ENCODE data around the gene PCYT1B. TPM values are rescaled to one million over a fixed set of nuclear protein-coding genes. Genes with fewer than 3 reads are reported as not detected.
A peak's percentile ranks its signal among the peaks of the same experiment; 100 is the strongest.

Gene PCYT1B
- total and polyA plus RNA-seq, 3 donors from 2014 or later = 15.5 to 24.0 (median 23.9) TPM

DNA sequence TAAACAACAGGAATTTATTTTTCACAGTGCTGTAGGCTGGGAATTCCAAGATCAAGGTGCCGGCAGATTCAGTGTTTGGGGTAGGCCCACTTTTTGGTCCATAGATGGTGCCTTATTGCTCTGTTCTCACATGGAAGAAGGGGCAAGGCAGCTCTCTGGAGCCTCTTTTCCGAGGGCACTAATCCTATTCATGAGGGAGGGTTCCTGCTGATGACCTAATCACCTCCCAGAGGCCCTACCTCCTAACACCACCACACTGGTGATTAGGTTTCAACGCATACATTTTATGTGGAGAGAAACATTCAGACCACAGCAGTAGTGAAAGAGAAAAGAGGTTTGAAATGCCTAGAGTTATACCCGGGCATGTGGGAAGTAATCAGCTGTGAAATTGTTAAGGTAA lies 45.2 kb upstream of the PCYT1B start:
- no peak overlapping the region for H3K27ac ChIP-seq
- no peak for DNase-seq
- no peaks in the 10 kb centered on the region for H3K36me3 ChIP-seq (ENCODE audit: low read depth, missing control alignments)
- no peak overlapping the region for H3K4me3 ChIP-seq
- intact Hi-C loops (cut with DNase I; ENCODE audit: low total_unique reads) = no loop called here
- TF ChIP-seq POLR2A (IDR thresholded peaks at IDR 0.05) (no peak), CTCF (IDR thresholded peaks at IDR 0.05) (no peak)
- 64 to 72% methylated on average over 4 of the region's 4 CpGs for WGBS, 2 donors
- H3K9me3 ChIP-seq = no peaks in the 10 kb centered on the region
- no peaks in the 10 kb centered on the region for H3K27me3 ChIP-seq
- H3K4me1 ChIP-seq = no peaks in the 10 kb centered on the region

- no peak for DNase-seq
- Histone ChIP-seq H3K36me3 (ENCODE audit: low read depth, missing control alignments) (no peaks in the 10 kb centered on the region), H3K27me3 (no peaks in the 10 kb centered on the region), H3K9me3 (no peaks in the 10 kb centered on the region), H3K4me1 (no peaks in the 10 kb centered on the region), H3K27ac (no peak overlapping the region), H3K4me3 (no peak overlapping the region)
- 85 to 89% methylated on average over 2 of the region's 2 CpGs for WGBS, 2 donors
- TF ChIP-seq POLR2A (IDR thresholded peaks at IDR 0.05) (no peak), CTCF (IDR thresholded peaks at IDR 0.05) (no peak)
- intact Hi-C loops (cut with DNase I; ENCODE audit: low total_unique reads) = no loop called here
Measured at GRCh38 chrX:24684048-24684447, 36.9 kb upstream of the PCYT1B start.

- Histone ChIP-seq H3K36me3 (ENCODE audit: low read depth, missing control alignments) (no peaks in the 10 kb centered on the region), H3K4me1 (no peaks in the 10 kb centered on the region), H3K27me3 (no peaks in the 10 kb centered on the region), H3K27ac (no peak overlapping the region), H3K9me3 (no peaks in the 10 kb centered on the region), H3K4me3 (no peak overlapping the region)
- intact Hi-C loops (cut with DNase I; ENCODE audit: low total_unique reads) = no loop called here
- WGBS, 2 donors = 86 to 97% methylated on average over 6 to 7 of the region's 7 CpGs
- no peak for TF ChIP-seq CTCF (IDR thresholded peaks at IDR 0.05)
- TF ChIP-seq POLR2A (IDR thresholded peaks at IDR 0.05) = no peak
- DNase-seq = no peak
Measured at GRCh38 chrX:24682739-24683432, 35.7 kb upstream of the PCYT1B start.

DNA sequence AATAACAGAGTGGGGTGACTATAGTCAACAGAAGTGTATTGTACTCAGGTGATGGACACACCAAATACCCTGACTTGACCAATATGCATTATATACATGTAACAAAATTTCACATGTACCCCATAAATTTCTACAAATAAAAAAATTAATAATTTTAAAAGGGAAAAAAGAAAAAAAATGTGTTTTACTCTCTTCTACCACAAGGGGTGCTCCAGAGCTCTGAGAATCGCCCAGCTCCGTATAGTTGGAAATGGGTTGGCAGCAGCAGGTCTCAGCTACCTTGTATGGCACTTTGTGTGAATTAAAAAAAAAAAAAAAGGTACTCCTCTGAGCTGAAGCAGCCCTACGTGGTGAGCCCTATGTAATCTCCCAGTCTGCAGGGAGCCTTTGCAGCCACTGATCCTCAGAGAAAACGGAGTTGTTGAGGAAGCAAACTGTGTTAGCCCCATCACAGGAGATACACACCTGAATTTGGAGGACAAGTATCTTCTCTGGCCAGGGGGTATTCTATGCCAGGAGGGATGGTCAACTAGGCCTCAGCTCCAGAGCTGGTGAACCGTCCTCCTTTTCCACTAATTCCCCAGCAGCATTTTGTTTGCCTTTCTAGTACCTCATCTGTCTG lies 29.4 kb upstream of the PCYT1B start:
- H3K4me1 ChIP-seq = no peaks in the 10 kb centered on the region
- H3K36me3 ChIP-seq (ENCODE audit: low read depth, missing control alignments) = no peaks in the 10 kb centered on the region
- no peak for DNase-seq
- H3K9me3 ChIP-seq = no peaks in the 10 kb centered on the region
- no peak overlapping the region for H3K4me3 ChIP-seq
- WGBS, 2 donors = 45 to 53% methylated on average over 3 to 5 of the region's 5 CpGs
- no peak overlapping the region for H3K27ac ChIP-seq
- no peak for TF ChIP-seq POLR2A (IDR thresholded peaks at IDR 0.05)
- peak in 2 of 3 experiments; percentile 16 to 52 for TF ChIP-seq CTCF (IDR thresholded peaks at IDR 0.05)
- intact Hi-C loops (cut with DNase I; ENCODE audit: low total_unique reads) = no loop called here
- no peaks in the 10 kb centered on the region for H3K27me3 ChIP-seq

DNA sequence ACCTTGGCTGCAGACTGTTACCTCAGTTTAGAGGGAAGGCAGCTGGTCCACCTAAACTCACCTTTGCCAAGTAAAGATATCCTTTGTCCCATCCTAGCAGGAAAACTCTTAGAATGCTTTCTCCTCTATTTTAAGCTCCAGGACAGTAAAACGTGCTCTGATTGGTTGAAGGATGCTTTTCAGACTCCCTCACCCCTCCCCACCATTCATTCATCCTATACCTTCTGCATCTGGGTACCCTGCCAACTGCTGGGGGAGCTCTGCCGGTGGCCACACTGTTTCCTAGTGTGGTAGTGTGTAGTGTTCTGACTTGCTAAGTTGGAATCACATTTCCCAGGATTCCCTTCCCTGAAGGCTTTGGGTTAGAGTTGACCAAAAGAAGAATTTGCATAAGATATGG lies 26.3 kb upstream of the PCYT1B start:
- Histone ChIP-seq H3K4me3 (no peak overlapping the region), H3K9me3 (no peaks in the 10 kb centered on the region), H3K27me3 (no peaks in the 10 kb centered on the region), H3K36me3 (ENCODE audit: low read depth, missing control alignments) (no peaks in the 10 kb centered on the region), H3K4me1 (no peaks in the 10 kb centered on the region), H3K27ac (no peak overlapping the region)
- no peak for TF ChIP-seq POLR2A (IDR thresholded peaks at IDR 0.05)
- TF ChIP-seq CTCF (IDR thresholded peaks at IDR 0.05) = no peak
- DNase-seq = no peak
- intact Hi-C loops (cut with DNase I; ENCODE audit: low total_unique reads) = no loop called here
- WGBS, 2 donors = 60 to 82% methylated on average over 2 of the region's 2 CpGs

Data from testis (tissue), 3 donors.